Mucosa of descending colon (tissue), 3 donors: ENCODE measurements around the gene MXRA7. TPM values are rescaled to one million over a fixed set of nuclear protein-coding genes. Genes with fewer than 3 reads are reported as not detected.
A peak's percentile ranks its signal among the peaks of the same experiment; 100 is the strongest.
"Not testable (repeated sequence)": the region's sequence is repeated elsewhere in the genome, so short reads cannot be mapped to it uniquely, and the experiment has no call there.

ENCODE experiments used
- ATAC-seq: fragments of 200-7000 bp; cut with Tn5 transposase; one replicate; pipeline ENCODE4 v1.9.1; 2020; ENCODE audit warnings: mild to moderate bottlenecking, moderate library complexity
- DNase-seq, 3 donors: peaks; one replicate each; pipeline ENCODE4 v3.0.0-alpha.2; 2020
- H3K36me3 ChIP-seq: fragments of 200-600 bp; one replicate; pipeline ENCODE4 v1.8.0; 2021; ENCODE audit warnings: low read depth, mild to moderate bottlenecking
- H3K4me1 ChIP-seq: fragments of 200-600 bp; one replicate; pipeline ENCODE4 v1.8.0; 2021; ENCODE audit warnings: low read depth, mild to moderate bottlenecking
- H3K4me3 ChIP-seq: fragments of 200-600 bp; one replicate; pipeline ENCODE4 v1.8.0; 2021; ENCODE audit warnings: mild to moderate bottlenecking
- H3K9me3 ChIP-seq: fragments of 200-600 bp; one replicate; pipeline ENCODE4 v1.8.0; 2021; ENCODE audit warnings: mild to moderate bottlenecking
- intact Hi-C, 2 donors: fragments of 100-400 bp; cut with DNase I in 1 of 2; cut with micrococcal nuclease in 1 of 2; formaldehyde crosslinking; loops; one replicate each; pipeline versions ENCODE4 v1.11.0 to v1.11.1; 2022; cut with DNase I, micrococcal nuclease
- total RNA-seq, 3 donors: library from RNA; stranded (reverse); fragmentation: NEBNext Ultra II Directional in 2 of 3; extraction: Animal tissue kit (Norgen Biotek cat#: 25700) in 2 of 3; gene quantifications; one replicate each; pipeline versions ENCODE4 v1.2.1 to v1.2.4, GENCODE V29; 2021 to 2023
- TF ChIP-seq, protein P1 (sequence below): fragments of 200-600 bp; IDR thresholded peaks from one replicate; pipeline ENCODE4 v1.8.0; 2022; ENCODE audit warnings: antibody characterized with exemption, mild to moderate bottlenecking
- donor health status: DM: no; HTN: no; CAD: no; lungs with moderate emphysema.
- donor health status: DM: no; HTN: no; CAD: no.
- donor health status: DM: no; HTN: yes; CAD: no.

Gene MXRA7
- total RNA-seq, 3 donors from 2014 or later, result 11.4 to 214 (median 24.5) TPM

DNA sequence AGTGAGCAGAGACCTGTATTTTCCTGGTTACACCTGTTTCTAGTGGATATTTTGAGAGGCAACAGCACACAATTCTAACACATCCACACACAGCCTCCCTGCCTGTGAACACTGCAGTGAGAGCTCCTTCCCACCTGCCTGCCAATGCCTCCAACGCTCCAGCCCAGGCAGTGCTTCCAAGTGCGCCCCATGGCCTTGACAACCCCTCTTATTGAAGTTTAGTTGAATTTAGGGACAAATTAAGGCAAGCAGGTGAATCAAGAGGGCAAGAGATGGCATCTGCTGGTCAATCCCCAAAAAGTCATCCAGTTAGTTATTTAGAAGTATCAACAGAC, 4.7 kb upstream of the MXRA7 start:
- Histone ChIP-seq H3K9me3 (no peaks in the 10 kb centered on the region), H3K4me3 (no peak overlapping the region), H3K36me3 (peaks cover 23% of the 10 kb centered on the region), H3K4me1 (no peaks in the 10 kb centered on the region)
- TF ChIP-seq, protein P1, sequence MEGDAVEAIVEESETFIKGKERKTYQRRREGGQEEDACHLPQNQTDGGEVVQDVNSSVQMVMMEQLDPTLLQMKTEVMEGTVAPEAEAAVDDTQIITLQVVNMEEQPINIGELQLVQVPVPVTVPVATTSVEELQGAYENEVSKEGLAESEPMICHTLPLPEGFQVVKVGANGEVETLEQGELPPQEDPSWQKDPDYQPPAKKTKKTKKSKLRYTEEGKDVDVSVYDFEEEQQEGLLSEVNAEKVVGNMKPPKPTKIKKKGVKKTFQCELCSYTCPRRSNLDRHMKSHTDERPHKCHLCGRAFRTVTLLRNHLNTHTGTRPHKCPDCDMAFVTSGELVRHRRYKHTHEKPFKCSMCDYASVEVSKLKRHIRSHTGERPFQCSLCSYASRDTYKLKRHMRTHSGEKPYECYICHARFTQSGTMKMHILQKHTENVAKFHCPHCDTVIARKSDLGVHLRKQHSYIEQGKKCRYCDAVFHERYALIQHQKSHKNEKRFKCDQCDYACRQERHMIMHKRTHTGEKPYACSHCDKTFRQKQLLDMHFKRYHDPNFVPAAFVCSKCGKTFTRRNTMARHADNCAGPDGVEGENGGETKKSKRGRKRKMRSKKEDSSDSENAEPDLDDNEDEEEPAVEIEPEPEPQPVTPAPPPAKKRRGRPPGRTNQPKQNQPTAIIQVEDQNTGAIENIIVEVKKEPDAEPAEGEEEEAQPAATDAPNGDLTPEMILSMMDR, result no peak
- peak in 1 of 3 donors; percentile 16 for DNase-seq
- intact Hi-C loops, result no loop called here
- no peak for ATAC-seq

DNA sequence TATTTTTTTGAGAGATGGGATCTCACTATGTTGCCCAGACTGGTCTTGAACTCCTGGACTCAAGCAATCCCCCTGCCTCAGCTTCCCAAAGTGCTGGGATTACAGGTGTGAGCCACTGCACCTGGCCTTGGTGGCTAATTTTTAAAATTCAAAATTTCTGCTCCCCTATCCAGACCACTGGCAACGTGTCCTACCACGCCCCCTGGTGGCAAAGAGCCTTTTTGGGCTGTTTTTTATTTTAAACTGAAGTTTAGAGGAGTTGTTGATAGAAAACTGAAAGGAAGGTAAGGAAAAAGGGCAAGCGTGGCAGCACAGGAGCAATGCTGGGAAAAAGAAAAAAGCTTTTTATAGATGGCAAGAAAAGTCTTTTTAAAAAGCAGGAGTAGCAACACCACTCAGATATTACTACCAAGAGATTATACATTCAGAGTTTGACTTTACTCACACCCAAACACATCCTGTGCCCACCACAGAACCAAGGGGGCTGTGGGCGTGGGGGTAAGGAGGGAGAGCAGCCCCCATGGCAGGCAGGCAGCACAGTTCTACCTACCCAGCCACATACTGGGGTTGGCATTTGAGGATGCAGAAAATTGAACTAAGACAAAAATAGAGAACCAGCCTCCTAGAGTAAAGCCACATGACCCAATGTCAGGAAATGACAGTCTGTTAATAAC, 4.2 kb upstream of the MXRA7 start:
- no peaks in the 10 kb centered on the region for H3K4me1 ChIP-seq
- intact Hi-C loops, result no loop called here
- DNase-seq, result peak in 2 of 3 donors; percentile 69 to 89

DNA sequence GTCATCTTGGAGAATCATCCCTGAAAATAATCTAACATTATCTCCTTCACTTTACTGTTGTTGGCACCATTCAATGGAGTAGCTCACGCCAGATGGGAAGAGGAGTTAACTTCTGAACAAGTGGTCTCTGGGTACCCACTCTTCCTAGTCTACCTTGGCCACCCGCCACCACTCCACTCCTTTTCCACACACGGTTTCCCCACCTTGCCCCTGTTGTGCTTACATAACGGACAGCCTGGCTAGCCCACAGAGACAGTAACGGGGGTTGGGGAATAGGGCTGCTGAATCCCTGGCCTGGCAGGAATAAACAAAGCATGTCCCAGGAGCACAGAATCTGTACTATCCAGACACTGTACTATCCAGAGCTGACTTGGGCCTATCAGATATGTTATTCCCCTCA, 3.6 kb upstream of the MXRA7 start:
- DNase-seq, result peak in 1 of 3 donors; percentile 19
- no peaks in the 10 kb centered on the region for H3K4me1 ChIP-seq
- ATAC-seq, result no peak
- peaks cover 15% of the 10 kb centered on the region for H3K36me3 ChIP-seq
- intact Hi-C loops, result no loop called here
- H3K4me3 ChIP-seq, result no peak overlapping the region
- no peaks in the 10 kb centered on the region for H3K9me3 ChIP-seq
- TF ChIP-seq, protein P1, result no peak

More for the DNA sequence above, 4.2 kb upstream of the MXRA7 start:
- ATAC-seq, result peak; percentile 2
- TF ChIP-seq, protein P1, result peak; percentile 70
- no peaks in the 10 kb centered on the region for H3K9me3 ChIP-seq
- H3K36me3 ChIP-seq, result peaks cover 21% of the 10 kb centered on the region
- no peak overlapping the region for H3K4me3 ChIP-seq

DNA sequence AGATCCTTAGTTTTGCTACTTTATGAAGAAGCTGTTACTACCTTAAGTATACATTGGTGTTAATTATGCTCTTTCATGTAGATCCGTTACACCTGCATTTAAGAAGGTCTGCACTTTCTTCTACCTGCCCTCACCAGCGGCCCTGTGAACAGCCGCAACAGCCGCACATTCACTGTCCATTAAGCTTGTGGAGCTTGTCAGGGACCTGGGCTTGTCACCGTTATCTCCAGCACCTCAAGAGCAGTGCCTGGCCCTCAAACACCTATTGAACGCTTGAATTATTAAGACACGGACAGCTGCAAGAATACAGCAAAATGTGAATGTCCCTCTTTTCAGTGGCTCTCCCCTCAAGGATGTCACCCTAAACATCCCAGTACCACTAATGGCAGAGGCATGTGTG, 3.0 kb upstream of the MXRA7 start:
- Histone ChIP-seq H3K4me1 (no peaks in the 10 kb centered on the region), H3K4me3 (no peak overlapping the region), H3K9me3 (no peaks in the 10 kb centered on the region), H3K36me3 (peaks cover 10% of the 10 kb centered on the region)
- TF ChIP-seq, protein P1, result no peak
- intact Hi-C loops, result no loop called here
- ATAC-seq (no peak), DNase-seq (peak in 1 of 3 donors; percentile 3)

DNA sequence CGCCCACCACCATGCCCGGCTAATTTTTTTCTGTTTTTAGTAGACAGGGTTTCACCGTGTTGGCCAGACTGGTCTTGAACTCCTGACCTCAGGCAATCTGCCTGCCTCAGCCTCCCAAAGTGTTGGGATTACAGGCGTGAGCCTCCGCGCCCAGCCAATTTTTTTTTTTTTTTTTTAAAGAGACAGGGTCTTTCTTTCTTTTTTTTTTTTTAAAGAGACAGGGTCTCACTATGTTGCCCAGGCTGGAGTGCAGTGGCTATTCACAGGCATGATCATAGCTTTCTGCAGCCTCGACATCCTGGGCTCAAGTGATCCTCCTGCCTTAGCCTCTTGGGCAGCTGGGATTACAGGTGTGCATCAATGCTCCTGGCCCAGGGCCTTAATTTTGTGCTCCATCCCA, 1.6 kb upstream of the MXRA7 start:
- H3K9me3 ChIP-seq, ATAC-seq, H3K4me3 ChIP-seq, DNase-seq, H3K36me3 ChIP-seq, intact Hi-C loops, H3K4me1 ChIP-seq: not testable (repeated sequence)

DNA sequence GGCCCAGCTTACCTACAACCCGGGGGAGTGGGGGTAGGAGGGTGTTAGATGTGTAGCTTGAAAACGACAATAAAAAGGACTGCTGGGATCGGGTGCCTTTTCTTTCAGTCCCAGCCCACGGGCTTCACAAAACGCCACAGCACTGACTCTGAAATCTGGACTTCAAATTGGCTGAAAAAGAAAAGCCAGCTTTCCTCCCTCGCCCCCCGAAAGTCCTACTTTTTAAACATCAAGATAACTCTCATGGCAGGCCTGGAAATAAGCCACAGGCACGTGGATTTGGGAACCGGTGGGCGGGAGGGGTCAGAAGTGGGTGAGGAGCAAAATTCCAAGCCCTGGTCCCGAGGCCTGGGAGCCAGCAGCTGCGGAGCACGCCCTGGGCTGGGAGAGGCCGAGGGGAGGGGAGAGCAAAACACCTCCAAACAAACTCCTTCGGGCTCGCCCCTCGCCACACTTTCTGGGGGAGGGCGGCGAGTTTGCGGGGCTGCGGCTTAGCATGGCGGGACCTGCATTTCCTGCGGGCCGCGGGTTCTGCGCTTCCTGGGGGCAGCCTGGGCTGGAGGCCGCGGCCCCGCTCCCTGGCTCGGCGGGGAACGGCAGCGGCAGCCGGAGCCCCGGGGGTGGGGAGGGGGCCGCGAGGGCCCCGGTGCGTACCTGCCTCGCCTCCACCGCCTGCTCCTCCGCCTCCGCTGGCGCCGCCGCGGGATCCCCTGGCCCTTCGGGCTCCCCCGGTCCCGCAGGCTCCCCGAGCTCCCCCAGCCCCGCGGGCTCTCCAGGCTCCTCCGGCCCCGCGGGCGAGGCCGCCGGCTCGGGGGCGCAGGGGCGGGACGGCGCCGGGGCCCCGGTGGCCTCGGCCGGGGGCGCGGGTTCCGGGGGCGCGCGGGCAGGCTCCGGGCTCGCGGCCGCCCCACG, 558 bp downstream of the MXRA7 start:
- DNase-seq, H3K4me1 ChIP-seq, intact Hi-C loops, H3K36me3 ChIP-seq, H3K9me3 ChIP-seq: not testable (repeated sequence)
- peak overlapping the region; percentile 19 for H3K4me3 ChIP-seq
- peak; percentile 27 for ATAC-seq
